ENCODE results near the gene UBE2I.

UBE2I gene

DNA sequence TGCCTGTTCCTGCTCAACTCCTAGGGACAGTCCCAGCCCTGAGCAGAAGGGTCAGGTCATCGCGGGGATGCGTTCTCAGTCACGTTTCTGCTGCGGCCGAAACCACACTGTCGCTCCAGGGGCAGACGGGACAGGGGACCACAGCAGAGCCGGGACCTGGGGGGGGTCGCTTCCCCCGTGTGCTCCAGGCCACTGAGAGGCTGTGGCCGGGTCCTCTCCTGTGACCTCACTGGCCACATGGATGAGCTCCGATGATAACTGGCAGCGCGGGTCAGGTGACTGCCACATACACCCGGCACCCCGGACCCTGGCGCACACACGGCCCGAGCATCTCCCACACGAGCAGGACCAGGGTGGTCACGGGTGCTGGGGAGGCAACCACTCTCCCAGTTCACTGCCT is 55.1 kb downstream of the UBE2I start:
- no peak for DNase-seq

DNA sequence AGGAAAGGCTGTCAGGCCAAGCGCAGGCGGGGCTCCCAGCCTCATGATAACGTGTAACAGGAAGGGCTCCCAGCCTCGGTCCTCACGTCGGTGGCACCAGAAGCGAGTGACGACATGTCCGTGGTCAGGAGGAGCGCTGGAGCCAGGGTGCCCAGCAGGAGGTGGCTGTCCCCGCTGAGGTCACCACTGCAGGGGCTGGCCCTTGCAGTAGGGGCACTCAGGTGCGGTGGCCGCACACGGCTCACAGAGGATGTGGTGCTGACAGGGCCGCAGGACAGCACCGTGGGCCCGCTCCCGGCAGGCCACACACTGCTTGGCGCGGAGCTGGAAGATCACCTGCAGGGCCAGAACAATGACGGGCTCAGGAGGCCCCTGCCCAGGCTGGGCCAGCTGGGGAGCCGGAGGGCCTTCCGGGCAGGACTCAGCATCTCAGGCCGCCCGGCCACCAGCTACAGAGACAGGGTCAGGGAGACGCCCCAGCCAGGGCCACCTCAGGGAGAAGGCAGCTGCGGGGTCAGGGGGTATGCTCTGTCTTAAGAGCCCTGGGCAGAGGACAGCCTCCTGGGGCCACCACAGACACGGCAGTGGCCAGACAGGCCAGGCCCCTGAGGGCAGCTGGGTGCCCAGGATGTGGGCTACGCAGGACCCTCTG is 56.8 kb downstream of the UBE2I start:
- no peak for DNase-seq

DNA sequence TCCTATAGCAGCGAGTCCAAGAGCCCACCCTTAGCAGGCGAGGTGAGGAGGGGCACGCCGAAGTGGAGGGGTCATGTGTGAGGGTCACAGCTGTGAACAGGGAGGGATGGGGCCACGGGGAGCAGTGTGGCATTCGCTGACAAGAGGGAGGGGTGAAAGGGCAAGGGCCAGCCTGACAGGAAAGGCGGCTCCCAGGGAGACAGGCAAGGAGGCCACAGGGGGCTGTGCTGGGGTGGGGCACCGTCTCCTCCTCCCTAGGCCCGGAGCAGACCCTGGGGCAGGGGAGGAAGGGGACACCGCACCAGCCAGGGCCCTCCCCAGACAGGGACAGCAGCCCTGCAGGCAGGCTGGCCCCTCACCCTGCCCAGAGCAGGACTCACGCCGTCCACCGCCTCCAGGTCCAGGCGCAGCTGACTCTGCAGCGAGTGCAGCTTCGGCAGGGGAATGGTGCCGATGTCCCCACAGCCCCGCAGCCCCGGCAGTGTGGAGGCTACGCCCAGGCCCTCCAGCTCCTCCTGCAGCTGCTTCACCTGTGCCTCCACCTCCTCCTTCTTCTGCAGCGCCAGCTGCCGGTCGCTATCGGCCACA is 57.4 kb downstream of the UBE2I start:
- no peak for DNase-seq

DNA sequence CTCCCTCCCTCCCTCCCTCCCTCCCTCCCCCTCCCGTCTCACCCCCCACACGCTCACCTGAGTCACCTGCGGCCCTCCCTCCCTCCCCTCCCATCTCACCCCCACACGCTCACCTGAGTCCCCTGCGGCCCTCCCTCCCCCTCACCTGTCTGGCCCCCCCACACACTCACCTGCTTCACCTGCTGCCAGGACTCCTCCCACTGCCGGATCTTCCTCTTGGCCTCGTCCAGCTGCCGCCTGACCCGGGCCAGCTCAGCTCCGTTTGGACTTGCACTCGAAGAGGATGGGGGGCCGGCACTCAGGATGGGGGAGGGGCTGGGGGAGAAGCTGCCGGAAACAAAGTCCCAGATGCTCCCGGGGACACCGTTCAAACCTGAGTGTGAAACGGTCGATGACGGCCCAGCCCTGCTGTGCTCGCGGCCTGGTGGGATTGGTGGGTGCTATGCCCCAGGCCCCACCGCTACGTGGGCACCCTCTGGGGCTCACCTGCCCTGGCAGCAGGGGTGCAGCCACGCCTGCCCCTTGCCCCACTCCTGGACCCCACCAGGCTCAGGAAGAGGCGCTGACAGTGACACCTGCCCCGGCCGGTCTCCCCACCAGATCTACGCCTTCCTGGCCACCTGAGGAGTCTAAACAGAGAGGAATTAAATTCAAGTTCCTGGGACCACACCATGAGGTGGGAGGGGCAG is 58.2 kb downstream of the UBE2I start:
- DNase-seq: no peak

DNA sequence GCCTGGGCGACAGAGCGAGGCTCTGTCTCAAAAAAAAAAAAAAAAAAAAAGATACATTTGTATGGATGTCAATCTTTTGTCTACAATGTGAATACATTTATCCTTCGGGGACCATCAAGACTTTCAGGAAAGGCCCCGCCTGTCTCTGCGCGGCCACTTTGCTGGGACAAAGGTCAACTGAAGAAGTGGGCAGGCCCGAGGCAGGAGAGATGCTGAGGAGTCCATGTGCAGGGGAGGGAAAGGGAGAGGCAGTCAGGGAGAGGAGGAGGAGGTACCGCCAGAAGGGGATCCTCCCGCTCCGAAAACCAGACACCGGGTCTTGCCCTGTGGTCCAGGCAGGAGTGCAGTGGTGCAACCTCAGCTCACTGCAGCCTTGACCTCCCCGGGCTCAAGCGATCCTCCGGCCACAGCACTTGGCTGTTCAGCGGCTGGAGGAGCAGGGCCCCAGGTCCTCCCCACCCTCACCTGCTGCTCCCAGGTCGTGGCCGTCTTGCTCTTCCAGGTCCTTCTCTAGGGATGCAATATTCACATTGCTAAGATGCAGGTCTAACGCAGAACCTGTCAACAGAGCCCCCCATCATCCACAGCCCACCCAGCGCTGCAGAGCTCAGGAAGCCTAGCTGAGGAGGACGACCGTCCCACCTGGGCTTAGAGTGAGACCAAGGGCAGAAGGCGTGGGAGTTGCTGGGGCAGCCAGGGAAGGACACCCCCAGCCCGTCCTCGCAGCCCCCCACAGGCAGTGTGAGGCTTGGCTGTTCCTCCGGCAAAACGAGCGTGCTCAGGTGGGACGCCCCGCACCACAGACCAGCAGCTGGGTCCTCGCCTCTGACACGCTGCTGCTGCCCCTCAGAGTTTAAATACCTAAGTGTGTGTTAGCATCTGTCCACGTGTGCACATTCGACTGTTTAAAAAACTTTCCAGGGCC is 61.9 kb downstream of the UBE2I start:
- no peak for DNase-seq

DNA sequence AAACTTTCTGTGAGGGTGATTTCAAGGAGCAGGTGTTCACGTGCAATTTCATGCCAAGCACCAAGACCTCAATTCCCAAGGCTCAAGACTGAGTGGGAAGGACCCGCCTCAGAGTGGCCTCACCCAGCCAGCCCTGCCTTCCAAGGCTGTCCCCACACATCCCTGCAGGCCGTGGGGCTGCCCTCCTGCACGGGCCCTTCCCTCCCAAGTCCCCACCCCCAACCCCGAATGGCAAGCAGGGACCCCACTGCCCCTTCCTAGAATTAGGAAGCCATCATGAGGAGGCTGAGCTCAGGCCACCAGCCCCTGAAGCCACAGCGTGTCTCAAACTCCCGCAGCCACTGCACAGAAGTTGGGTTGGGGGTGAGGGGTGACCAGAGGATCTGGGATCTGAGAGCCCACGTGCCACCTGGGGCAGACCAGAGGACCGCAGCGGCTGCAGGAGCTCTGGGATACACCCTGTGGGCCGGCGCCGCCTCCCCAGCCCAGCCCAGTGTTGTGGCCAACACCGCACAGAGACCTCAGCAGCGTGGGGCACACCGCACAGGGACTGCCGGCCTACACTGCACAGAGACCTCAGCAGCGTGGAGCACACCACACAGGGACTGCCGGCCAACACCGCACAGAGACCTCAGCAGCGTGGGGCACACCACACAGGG is 63.0 kb downstream of the UBE2I start:
- DNase-seq: no peak

DNA sequence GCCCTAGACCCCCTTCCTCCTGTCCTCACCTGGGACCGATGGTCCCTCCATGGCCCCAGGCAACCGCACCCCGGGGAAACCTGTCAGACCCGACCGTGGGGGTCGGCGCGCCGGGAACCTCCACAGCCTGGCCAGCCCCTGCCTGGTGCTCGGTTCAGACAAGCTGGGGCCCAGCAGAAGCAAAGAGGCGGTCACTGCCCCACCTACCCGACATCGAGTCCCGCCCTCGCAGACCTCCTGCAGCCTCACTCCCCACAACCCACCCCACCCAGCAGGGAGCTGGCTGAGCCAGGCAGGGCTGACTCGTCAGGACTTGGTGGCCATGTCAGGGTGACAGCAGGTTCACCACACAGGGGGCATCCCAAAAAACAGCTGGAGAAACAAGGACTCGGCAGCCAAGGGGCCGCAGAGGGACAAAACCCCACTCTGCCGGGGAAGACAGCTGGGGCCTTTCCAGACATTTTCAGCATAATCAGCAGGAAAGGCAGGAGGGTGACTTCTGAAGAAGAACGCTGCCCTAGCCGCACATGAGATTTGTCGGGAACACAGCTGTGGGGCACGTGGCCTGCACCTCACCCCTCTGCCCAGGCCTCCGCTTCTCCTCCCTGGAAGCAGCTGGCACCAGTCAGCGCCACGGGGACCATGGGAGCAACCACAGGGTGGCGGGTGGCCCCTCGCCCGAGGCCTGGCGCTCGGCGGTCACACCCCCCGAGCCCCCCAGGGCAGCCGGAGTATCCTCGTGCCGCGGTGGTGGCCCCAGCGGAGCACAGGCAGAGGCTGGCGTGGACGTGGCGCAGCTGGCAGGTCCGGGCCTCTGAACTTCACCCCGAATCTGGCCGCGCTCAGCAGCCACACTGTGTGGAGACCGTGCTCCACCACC is 65.2 kb downstream of the UBE2I start:
- DNase-seq: no peak

DNA sequence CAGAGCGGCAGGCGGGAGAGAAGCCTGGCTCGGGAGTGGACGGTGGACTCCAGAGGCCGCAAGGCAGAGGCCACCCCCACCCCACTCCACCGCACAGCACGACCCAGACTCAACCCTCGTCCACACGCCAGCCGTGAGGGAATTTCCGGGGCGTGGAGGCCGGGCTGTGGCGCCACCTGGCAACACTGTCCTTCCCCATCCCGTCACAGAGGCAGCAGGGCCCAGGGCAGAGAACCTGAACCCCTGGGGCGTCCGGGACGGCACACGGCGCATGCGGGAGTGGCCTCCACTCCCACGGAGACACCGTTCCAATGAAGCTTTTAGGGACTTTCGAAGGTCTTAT is 65.8 kb downstream of the UBE2I start:
- DNase-seq: no peak

DNA sequence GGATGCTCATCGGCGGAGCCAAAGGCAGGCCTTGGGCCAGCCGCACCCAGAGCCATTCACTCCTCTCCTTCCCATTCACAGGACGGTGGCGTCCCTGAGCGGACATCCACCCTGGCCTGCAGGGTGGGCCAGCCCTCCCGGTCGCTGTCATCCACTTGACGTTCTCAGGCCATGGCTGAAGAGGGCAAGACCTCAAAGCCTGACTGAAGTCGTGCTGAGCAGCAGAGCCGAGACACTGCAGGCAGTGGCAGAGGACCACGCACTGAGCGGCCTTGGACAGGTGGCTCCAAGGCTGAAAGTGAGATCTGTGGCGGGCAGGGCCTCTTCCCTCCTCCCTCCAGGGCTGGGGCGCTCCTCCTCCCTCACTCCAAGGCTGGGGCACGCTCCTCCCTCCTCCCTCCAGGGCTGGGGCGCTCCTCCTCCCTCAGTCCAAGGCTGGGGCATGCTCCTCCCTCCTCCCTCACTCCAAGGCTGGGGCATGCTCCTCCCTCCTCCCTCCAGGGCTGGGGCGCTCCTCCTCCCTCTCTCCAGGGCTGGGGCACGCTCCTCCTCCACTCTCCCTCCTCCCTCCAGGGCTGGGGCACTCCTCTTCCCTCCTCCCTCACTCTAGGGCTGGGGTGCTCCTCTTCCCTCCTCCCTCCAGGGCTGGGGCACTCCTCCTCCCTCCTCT is 66.4 kb downstream of the UBE2I start:
- DNase-seq: no peak

All from T-helper 2 cell (primary cell).